ENCODE data around the gene FDXACB1. TPM values are rescaled to one million over a fixed set of nuclear protein-coding genes. Genes with fewer than 3 reads are reported as not detected.
A peak's percentile ranks its signal among the peaks of the same experiment; 100 is the strongest.

The FDXACB1 gene, protein sequence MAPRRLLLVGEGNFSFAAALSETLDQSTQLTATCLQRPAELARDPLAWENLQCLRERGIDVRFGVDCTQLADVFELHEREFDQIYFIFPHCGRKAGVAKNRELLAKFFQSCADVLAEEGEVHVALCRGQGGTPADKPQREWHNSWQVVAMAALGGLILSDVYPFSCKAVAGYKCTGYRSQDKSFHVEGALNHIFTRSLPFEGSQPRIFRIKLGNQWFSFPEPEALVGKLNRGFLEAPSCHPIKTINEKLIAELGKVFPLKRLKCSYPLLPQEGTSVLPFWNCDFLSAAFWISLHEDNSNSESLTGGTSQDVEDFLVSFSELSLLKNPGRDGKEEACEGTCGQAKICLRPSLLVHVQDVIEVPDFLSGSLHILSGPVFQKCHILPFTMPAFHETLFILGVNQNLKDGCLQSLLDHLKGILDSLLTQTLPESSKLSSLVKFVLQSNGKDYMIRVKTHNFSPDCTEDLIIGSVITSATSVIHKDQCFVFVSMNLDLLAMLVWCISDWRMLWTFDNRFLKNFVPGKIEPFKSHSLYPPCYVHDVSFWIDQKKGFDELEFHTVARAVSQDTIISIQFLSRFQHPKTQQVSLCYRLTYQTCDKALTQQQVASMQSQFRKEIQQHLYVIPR
- 0.99 and 1.8 TPM in 2 replicates for total RNA-seq
- polyA plus RNA-seq (2012): 2.4 TPM

DNA sequence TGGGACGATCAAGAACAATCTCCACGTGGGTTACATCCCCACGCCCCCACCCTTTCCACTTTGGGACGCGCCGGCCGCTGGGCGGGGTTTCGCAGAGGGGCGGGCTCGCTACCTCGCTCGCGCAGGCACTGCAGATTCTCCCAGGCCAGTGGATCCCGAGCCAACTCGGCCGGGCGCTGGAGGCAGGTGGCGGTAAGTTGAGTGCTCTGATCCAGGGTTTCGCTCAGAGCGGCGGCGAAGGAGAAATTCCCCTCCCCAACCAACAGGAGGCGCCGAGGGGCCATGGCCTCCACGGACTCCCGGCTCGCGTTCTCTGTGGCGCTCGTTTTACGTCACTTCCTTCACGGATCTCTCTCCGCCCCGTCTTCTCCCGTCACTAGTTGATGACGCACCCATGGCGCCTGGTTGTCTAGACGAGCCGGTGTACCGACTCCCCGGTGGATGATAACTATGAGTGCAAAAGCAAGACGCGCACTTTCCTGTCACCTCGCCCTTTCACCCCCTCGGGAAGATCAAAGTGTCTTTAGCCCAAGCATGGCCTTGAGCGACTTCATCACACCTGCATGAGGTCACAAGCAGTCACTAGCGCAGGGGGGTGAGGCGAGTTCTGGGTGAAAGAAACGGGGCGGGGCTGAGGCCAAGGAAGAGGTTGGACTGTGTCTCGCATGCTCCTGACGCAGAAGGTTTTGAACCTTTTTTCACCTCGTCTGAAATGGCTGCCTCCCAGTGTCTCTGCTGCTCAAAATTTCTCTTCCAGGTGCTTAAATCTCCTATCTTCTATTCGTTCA, at the start of gene FDXACB1, which contains the start of gene CFAP68:
Gene FDXACB1, minus strand, starts transcription at position 317 of the 788 bp plus-strand sequence. Its CDS starts 33 bp downstream, at position 284.
Gene CFAP68, plus strand, starts transcription at position 693 of the 788 bp plus-strand sequence. Its CDS starts 20 bp downstream, at position 713.
- peak; percentile 98 for DNase-seq (ENCODE audit: low read depth)

DNA sequence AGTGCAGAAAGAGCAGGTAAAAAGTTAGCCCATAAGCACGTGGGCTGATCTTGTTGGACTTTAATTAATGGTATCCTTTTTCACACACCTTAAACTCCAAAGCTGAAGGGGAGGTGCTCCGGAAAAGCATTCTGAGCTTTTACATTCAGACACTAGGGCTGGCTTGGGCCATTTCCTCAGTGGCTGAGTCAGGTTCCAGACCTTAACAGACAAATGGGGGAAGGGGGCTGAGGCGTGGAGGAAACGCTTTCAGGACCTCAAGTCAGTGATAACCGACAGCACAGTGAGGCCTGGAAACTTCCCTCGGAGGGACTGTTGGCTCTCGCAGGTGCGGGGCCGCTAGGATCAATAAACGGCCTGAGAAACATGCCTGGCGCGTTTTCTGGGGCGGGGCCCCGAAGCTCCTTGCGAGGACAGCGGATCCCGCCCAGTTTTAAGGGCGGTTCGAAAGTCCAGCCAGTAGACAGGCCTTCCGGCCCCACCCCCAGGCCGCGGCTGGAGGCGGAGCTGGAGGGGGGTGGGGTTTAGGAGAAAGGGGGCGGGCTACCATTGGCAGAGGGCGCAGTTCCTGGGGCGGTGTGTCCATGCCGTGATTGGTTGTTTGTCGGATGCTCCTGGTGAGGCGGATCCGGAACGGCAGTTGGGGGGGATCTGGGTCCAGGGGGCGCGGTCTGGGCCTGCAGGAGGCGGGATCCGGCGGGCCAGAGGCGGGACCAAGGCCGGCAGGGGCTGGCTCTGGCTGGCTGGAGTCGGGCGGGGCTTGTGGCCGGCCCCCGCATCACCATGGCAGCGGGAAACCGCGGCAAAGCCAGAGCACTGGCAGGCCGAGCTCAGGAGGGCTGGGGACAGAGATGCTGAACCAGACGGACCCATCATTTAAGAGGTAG, 47.8 kb upstream of the FDXACB1 start:
- DNase-seq (ENCODE audit: low read depth): peak; percentile 97

DNA sequence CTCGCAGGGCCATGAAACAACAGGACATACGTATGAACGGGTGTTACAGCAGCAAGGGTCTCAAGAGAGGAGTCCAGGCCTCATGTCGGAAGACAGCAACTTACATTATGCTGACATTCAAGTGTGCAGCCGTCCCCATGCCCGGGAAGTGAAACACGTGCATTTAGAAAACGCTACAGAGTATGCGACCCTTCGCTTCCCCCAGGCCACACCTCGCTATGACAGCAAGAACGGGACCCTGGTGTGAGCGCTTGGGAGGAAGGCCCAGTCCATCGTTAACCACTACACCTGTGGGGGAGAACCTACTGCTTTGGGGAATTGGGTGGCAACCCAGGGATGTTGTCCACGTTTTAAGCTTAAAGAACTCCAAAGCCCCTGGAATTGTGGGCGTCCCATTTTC, 47.0 kb upstream of the FDXACB1 start:
- no peak for DNase-seq (ENCODE audit: low read depth)

DNA sequence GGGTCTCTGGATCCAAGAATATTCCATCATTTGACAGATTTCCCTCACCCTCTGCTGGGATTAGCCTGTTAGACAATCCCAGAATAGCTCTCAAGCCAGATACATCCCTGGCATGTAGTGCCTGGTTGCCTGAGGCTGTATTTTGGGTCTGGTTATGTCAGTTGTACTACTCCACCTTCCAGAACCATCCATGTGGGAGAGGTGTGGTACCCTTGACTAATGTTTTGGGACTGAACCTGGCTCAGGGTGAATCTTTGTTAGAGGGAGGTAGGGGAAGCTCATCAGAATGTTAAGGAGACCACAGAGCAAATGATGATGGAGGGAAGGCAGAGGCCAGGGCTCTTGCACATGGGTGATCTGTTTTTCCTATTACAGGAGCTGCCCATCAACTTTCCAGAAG, 45.0 kb upstream of the FDXACB1 start:
- DNase-seq (ENCODE audit: low read depth): no peak

DNA sequence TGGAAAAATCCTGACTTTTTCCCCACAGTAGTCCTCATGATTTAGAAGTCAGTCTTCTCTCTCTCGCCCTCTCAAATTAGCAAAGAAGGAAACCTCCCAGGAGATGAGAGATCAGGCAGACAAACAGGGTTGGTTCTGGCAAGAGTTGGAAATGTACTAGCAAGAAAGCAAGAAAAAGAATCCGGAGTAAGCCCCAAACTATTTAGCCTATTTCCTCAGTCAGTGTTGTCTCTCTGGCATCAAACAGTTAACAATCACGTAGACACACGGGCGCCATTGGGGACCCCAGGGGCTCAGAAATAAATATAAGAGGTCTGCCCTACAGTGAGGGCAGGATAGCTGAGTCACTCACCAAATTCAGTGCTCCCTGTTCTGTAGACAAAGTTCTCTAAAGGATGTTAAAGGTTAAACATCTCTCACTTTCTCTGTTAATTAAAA, 44.4 kb upstream of the FDXACB1 start:
- DNase-seq (ENCODE audit: low read depth): no peak

DNA sequence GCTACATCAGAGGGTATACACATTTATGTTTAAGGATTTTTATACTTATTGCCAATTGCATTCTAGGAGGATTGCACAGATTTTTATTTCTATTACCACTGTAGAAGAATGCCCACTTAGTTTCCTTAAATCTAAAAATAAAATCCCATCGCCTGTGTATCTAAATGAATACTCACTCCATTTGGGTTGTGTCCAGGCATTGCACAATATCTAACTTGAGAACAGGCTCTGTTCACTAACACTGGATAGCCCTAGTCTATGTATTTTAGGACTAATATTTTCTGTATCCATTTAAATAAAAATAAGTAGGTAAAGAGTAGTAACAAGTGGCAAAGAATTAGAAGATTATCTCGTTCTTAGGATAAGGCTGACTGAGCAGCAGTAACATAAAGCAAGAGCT, 43.8 kb upstream of the FDXACB1 start:
- DNase-seq (ENCODE audit: low read depth): peak; percentile 89

DNA sequence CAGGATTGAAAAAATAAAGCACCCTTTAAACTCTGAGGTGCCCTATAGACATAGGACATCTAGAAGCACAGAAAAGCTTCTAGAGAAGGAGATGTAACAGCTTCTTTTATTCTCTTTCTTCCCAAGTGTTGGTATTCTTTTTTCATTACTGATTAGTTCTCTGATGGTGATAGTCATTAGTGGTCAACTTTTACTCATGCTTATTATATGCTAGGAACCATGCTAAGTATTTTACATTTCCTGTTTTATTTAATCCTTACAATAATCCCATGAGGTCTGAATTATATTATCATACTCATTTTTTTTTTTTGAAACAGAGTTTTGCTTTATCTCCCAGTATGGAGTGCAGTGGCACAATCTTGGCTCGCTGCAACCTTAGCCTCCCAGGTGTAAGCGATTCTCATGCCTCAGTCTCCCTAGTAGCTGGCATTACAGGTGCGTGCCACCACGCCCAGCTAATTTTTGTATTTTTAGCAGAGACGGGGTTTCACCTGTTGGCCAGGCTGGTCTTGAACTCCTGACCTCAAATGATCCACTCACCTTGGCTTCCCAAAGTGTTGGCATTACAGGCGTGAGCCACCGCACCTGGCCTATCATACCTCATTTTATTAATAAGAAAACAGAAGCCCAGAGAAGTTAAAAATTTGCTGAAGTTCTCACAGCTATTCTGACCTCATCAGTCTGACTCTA, 42.7 kb upstream of the FDXACB1 start:
- no peak for DNase-seq (ENCODE audit: low read depth)

DNA sequence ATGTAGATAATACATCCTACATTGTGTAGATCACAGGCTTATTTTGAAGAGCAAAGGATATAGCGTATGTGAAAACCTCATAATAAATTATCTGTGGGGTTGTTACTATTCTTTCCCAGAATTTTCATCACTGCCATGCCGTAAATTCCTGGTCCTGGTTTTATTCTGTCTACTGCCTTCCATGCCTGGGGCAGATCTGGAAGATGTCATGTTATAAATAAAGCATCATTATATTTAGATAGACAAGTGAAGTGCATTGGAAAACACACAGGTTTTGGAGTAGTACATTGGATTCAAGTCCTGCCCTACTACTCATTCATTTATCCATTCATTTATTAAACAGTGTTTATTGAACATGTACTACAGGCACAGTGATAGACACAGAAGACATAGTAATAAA, 41.9 kb upstream of the FDXACB1 start:
- no peak for DNase-seq (ENCODE audit: low read depth)

DNA sequence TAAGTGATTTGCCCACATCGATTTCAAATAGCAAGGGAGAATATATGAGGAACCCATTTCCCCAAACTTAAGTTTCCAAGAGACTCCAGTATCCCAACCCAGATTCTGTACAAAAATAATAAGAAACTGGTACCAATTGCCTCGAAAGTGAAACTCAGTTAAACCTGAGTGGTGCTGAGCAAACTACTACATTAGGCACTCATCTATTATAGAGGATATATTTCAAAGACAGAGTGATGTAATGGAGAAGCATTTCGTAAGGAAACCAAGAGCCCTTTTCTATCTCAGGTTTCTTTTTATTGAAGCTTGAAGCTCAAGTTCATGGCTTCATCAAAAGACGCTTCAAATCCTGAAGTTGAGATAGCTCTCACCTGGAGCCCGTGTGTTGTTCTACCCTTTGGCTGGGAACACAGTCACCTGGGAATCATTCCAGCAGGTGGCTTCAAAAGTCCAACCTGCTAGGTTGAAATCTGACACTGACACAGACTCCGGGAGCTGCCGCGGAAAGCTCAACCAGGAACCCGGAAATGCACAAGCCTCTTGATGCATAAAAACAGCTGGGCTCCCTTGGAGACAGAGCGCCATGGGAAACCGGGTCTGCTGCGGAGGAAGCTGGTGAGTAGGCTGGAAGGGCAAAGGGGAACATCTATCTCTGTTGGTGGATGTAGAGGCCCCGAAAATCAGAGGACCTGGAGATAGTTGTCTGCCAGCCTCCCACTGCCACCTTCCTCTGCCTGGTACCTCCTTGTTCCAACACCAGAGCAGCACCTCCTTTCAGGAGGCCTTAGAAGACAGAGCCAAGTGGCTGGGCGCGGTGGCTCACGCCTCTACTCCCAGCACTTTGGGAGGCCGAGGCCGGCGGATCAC, 39.7 kb upstream of the FDXACB1 start, which contains the start of gene C11orf52:
Gene C11orf52, plus strand, starts transcription at position 524 of the 867 bp plus-strand sequence. Its CDS starts 60 bp downstream, at position 584.
- DNase-seq (ENCODE audit: low read depth): peak; percentile 94

DNA sequence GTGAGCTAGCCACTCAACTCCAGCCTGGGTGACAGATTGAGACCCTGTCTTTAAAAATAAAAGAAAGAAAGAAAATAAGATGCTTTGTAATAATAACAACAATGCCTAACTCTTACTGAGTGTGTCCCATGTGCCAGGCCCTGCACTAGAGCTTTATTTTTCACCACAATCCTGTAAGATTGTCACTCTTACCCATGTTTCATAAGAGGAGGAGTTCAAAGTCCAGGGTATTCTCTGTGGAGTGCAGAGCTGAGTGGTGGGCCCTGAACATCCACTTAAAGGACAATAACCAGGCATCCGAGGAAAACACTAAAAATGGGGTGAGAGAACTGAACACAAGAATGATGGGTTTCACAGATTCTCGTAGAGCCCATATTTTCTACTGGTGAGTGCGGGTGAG, 38.8 kb upstream of the FDXACB1 start:
- no peak for DNase-seq (ENCODE audit: low read depth)

DNA sequence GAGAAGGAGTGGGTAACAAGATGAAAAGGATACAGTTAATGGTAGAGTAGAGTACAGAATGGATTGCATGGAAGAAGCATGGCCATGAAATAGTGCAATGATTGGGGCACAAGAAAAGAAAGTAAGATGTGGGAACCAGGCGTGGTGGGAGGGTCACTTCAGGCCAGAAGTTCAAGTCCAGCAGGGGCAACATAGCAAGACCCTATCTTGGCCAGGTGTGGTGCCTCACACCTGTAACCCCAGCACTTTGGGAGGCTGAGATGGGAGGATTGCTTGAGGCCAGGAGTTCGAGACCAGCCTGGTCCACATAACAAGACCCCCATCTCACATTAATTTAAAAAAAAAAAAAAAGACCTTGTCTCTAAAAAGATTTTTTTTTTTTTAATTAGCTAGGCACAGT, 38.3 kb upstream of the FDXACB1 start:
- no peak for DNase-seq (ENCODE audit: low read depth)

DNA sequence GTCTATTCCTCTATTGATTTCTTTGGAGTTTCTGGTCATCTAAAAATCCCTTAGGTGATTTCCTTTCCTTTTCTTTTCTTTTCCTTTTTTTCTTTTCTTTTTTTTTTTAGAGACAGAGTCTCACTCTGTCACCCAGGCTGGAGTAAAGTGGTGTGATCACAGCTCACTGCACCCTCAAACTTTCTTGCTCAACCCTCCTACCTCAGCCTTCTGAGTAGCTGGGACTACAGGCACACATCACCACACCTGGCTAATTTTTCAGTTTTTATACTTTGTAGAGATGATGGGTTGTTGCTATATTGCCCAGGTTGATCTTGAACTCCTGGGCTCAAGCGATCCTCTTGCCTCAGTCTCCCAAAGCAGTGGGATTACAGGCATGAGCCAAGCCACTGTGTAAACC, 37.8 kb upstream of the FDXACB1 start:
- DNase-seq (ENCODE audit: low read depth): no peak

DNA sequence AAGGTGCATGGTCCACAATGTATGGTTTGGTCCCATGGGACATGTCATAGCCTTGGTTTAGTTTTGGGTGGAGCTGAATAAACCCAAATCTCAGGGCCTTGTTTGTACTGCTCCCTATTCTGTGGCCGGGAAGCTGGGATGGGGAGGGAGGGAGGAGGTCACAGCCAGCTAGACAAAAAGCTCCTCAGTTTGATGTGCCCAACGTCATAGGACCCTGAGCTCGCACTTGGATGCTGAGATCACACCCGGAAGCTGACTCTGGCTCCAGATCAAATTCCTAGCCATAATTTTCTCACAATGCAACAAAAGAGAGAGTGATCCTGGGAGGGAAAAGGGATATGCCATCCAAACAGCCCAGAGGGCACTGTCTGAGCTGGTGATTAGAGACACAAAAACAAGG, 35.0 kb upstream of the FDXACB1 start:
- DNase-seq (ENCODE audit: low read depth): peak; percentile 86

DNA sequence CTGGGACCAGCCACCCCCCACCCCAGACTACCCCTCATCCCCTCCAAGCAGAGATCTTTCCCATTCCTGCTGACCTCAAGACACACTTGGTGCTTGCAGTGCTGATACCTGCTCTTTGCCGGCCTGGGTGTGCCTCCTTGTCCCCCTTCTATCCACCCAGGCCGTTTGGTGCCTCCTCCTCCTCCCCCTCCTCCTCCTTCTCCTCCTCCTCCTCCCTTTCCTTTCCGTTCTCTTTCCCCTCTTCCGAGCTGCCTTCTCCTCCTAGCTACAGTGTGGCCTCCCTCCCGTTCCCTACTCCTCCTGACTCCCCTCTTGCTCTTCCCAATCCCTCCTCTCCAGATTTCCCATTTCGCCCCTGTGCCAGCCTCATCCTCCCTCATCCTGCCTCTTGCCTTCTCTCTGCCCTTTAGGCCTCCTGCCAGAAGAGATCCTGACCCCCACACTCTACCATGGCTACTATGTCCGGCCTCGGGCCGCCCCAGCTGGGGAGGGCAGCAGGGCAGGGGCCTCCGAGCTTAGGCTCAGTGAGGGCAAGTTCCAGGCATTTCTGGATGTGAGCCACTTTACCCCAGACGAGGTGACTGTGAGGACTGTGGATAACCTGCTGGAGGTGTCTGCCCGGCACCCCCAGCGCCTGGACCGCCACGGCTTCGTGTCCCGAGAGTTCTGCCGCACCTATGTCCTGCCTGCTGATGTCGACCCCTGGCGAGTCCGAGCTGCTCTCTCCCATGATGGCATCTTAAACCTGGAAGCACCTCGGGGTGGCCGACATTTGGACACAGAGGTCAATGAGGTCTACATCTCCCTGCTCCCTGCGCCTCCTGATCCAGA, 34.3 kb upstream of the FDXACB1 start:
- peak; percentile 62 for DNase-seq (ENCODE audit: low read depth)

DNA sequence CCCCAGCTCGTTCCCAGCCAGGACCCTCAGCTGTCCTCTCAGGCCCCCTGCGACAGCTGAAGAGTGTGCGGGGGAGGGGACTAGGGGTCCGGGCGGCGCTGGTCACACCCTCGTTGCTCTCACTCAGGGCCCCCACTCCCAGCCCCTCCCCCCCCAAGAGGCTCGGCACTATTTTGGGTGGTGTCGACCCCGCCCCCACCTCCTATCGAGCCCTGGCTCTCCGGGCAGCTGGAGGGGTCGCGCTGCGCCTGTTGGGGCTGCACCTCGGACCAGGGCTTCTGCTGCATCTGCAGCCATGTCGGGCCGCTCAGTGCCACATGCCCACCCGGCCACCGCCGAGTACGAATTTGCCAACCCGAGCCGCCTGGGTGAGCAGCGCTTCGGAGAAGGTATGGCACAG, 33.6 kb upstream of the FDXACB1 start, which contains the start of gene HSPB2:
Gene HSPB2, plus strand, starts transcription at position 200 of the 400 bp plus-strand sequence. Its CDS starts 96 bp downstream, at position 296.
- peak; percentile 82 for DNase-seq (ENCODE audit: low read depth)

DNA sequence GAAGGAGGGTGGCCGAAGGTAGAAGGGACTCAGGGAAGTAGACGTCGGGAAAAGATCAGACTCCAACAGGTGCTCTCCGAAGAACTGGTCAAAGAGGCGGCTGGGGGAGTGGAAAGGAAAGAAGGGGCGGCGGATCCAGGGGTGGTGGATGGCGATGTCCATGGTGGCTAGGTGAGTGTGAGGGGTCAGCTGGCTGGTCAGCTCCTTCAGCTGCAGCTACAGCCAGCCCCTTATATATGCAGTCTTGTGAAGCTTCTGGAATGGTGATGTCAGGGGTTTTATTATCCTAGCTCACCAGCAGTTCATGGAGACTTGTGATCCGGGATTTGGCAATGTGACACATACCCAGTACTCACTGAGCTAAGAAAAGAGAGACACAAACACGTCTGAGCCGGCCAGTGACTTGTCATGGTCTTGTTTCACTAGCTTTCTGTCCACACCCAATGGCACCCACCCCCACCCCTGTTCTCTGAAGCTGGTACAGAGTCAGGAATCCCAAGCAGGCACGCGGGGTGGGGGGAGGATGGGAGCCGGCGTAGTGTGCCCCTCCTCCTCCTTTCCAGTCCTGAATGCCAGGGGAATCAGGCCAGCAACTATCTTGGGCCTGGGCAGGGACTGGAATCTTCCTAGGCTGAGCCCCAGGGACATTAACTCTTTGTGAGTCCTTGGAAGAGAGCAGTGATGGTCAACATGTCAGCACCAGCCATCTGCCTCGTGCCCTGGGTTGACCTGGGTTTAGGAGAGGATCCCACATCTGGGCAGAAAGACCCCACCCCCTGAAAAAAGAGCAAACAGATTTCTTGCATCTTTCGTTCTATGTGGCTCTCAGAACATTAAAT, 32.8 kb upstream of the FDXACB1 start, which contains the start of gene CRYAB:
Gene CRYAB, minus strand, starts transcription at position 208 of the 839 bp plus-strand sequence. Its CDS starts 46 bp downstream, at position 162.
- DNase-seq (ENCODE audit: low read depth): peak; percentile 99
